GM23338 (cell line): ENCODE measurements around the gene ALDH1A2. TPM values are rescaled to one million over a fixed set of nuclear protein-coding genes. Genes with fewer than 3 reads are reported as not detected.

Source experiments
- ATAC-seq: fragments of 200-7000 bp; cut with Tn5 transposase; 3 replicates; pipeline ENCODE4 v1.9.1; 2020
- DNase-seq: peaks from one replicate; pipeline ENCODE4 v3.0.0-alpha.2; 2015; ENCODE audit warnings: low spot score
- H2AFZ ChIP-seq: fragments of 200-600 bp; sonication (generic); 2 replicates; pipeline ENCODE4 v1.8.0; 2016; ENCODE audit warnings: antibody characterized with exemption, mild to moderate bottlenecking, moderate library complexity
- H3F3A ChIP-seq: fragments of 200-600 bp; sonication (generic); replicated peaks from 2 replicates; pipeline ENCODE4 v1.8.0; 2017; ENCODE audit warnings: antibody characterized with exemption, mixed run types, low read depth
- H3K27ac ChIP-seq: fragments of 200-600 bp; sonication (generic); 2 replicates; pipeline ENCODE4 v1.6.1; 2016; ENCODE audit warnings: low read depth
- H3K27me3 ChIP-seq: fragments of 200-600 bp; sonication (generic); 2 replicates; pipeline ENCODE4 v1.8.0; 2016; ENCODE audit warnings: mild to moderate bottlenecking, mixed run types, moderate library complexity; ENCODE audit not compliant: insufficient read depth
- H3K36me3 ChIP-seq: fragments of 200-600 bp; sonication (generic); 2 replicates; pipeline ENCODE4 v1.8.0; 2016; ENCODE audit warnings: mild to moderate bottlenecking; ENCODE audit not compliant: insufficient read depth
- H3K4me1 ChIP-seq: fragments of 200-600 bp; sonication (generic); 2 replicates; pipeline ENCODE4 v1.8.0; 2016; ENCODE audit warnings: mild to moderate bottlenecking, moderate library complexity; ENCODE audit not compliant: insufficient read depth
- H3K4me2 ChIP-seq: fragments of 200-600 bp; sonication (generic); 2 replicates; pipeline ENCODE4 v1.7.1; 2017; ENCODE audit warnings: mixed run types
- H3K4me3 ChIP-seq: fragments of 200-600 bp; sonication (generic); 2 replicates; pipeline ENCODE4 v1.6.1; 2016; ENCODE audit warnings: mixed run types
- H3K79me2 ChIP-seq: fragments of 200-600 bp; sonication (generic); replicated peaks from 2 replicates; pipeline ENCODE4 v1.8.0; 2017; ENCODE audit warnings: mild to moderate bottlenecking; ENCODE audit not compliant: insufficient read depth
- H3K9me2 ChIP-seq: fragments of 200-600 bp; sonication (generic); 2 replicates; pipeline ENCODE4 v1.8.0; 2017; ENCODE audit not compliant: insufficient read depth
- H4K20me1 ChIP-seq: fragments of 200-600 bp; sonication (generic); replicated peaks from 2 replicates; pipeline ENCODE4 v1.8.0; 2017; ENCODE audit warnings: mild to moderate bottlenecking; ENCODE audit not compliant: insufficient read depth
- H3K27ac Mint-ChIP-seq: 2 replicates; pipeline ENCODE4 v1.8.0; 2020; ENCODE audit warnings: inconsistent platforms, mild to moderate bottlenecking, moderate library complexity, mixed read lengths
- H3K27me3 Mint-ChIP-seq: 3 replicates; pipeline ENCODE4 v1.8.0; 2022; ENCODE audit warnings: low read depth, mild to moderate bottlenecking, moderate library complexity, mixed read lengths, inconsistent platforms; ENCODE audit not compliant: insufficient read depth, poor library complexity
- H3K36me3 Mint-ChIP-seq: 3 replicates; pipeline ENCODE4 v1.8.0; 2021; ENCODE audit warnings: low read depth, mild to moderate bottlenecking, inconsistent platforms, moderate library complexity, mixed read lengths
- H3K4me1 Mint-ChIP-seq: 3 replicates; pipeline ENCODE4 v1.8.0; 2020; ENCODE audit warnings: mild to moderate bottlenecking, inconsistent platforms, mixed read lengths
- H3K4me3 Mint-ChIP-seq: 3 replicates; pipeline ENCODE4 v1.8.0; 2021; ENCODE audit warnings: moderate library complexity, mild to moderate bottlenecking, inconsistent platforms, mixed read lengths
- H3K9me3 Mint-ChIP-seq: 3 replicates; pipeline ENCODE4 v1.8.0; 2020; ENCODE audit warnings: moderate library complexity, mild to moderate bottlenecking, inconsistent platforms, mixed read lengths
- CREB1 ChIP-seq: fragments of 250-450 bp; sonication (Bioruptor Pico); IDR thresholded peaks from 2 replicates; pipeline ENCODE4 v1.5.0; 2020; ENCODE audit warnings: low read depth, mild to moderate bottlenecking, moderate library complexity
- CTCF ChIP-seq, 2 experiments: fragments of 200-600 bp in 1 of 2; sonication (generic) in 1 of 2; conservative IDR thresholded peaks; 2 replicates each; pipeline versions ENCODE4 v1.5.1 to v1.6.1; 2016 to 2017; ENCODE audit warnings: antibody characterized with exemption in 2 of 2, low read depth in 2 of 2, mild to moderate bottlenecking in 2 of 2, moderate library complexity in 1 of 2
- ETS1 ChIP-seq: IDR thresholded peaks from 2 replicates; pipeline ENCODE4 v1.6.1; 2016; ENCODE audit warnings: antibody characterized with exemption
- EZH2 ChIP-seq: fragments of 200-600 bp; sonication (generic); IDR thresholded peaks from one replicate; pipeline ENCODE4 v1.8.0; 2017; ENCODE audit warnings: antibody characterized with exemption, mild to moderate bottlenecking, low read depth; ENCODE audit not compliant: unreplicated experiment
- JUNB ChIP-seq: IDR thresholded peaks from one replicate; pipeline ENCODE4 v1.6.1; 2016; ENCODE audit warnings: antibody characterized with exemption; ENCODE audit not compliant: unreplicated experiment
- POLR2AphosphoS5 ChIP-seq: IDR thresholded peaks from 2 replicates; pipeline ENCODE4 v1.6.1; 2016; ENCODE audit warnings: antibody characterized with exemption, low read depth
- STAT1 ChIP-seq: IDR thresholded peaks from one replicate; pipeline ENCODE4 v1.6.1; 2016; ENCODE audit warnings: antibody characterized with exemption; ENCODE audit not compliant: unreplicated experiment
- ZNF114 ChIP-seq: fragments of 250-450 bp; sonication (Bioruptor Pico); IDR thresholded peaks from 2 replicates; pipeline ENCODE4 v1.5.0; 2020; ENCODE audit warnings: mild to moderate bottlenecking, moderate library complexity
- ZNF331 ChIP-seq: fragments of 250-450 bp; sonication (Bioruptor Pico); IDR thresholded peaks from 2 replicates; pipeline ENCODE4 v1.5.0; 2020; ENCODE audit warnings: low read depth, mild to moderate bottlenecking, moderate library complexity
- ZNF462 ChIP-seq: fragments of 250-450 bp; sonication (Bioruptor Pico); IDR thresholded peaks from 2 replicates; pipeline ENCODE4 v1.5.0; 2020; ENCODE audit warnings: mild to moderate bottlenecking, moderate library complexity
- polyA plus RNA-seq: library from polyadenylated mRNA; unstranded; fragments of >200 nt; fragmentation: Nextera tagmentation; extraction: Ambion mirVana; gene quantifications from 2 replicates; pipeline ENCODE4 v1.2.1, GENCODE V29; 2016
- total RNA-seq: library from RNA; depleted of rRNA; stranded (reverse); fragments of >200 nt; shearing (Covaris generic); gene quantifications from 2 replicates; pipeline ENCODE4 v1.2.3, GENCODE V29; 2014
- TF ChIP-seq, protein P1 (sequence below): IDR thresholded peaks from one replicate; pipeline ENCODE4 v1.6.1; 2018; ENCODE audit warnings: antibody characterized with exemption; ENCODE audit not compliant: unreplicated experiment

The ALDH1A2 gene
- total and polyA plus RNA-seq, 2 experiments from 2014 or later, result 0.80 TPM; not detected in 1

- H3K4me3 ChIP-seq, result no peak overlapping the region
- H4K20me1 ChIP-seq, result no peaks in the 10 kb centered on the region
- no peaks in the 10 kb centered on the region for H3K79me2 ChIP-seq
- H3K4me1 ChIP-seq, result no peaks in the 10 kb centered on the region
- ATAC-seq (no peak), DNase-seq (no peak)
- Mint-ChIP-seq H3K27ac (no peak overlapping the region), H3K27me3 (no peaks in the 10 kb centered on the region), H3K9me3 (no peaks in the 10 kb centered on the region; the same call in 2 of the 3 replicates), H3K36me3 (no peaks in the 10 kb centered on the region), H3K4me1 (no peaks in the 10 kb centered on the region), H3K4me3 (no peak overlapping the region)
- no peak overlapping the region for H3K4me2 ChIP-seq
- H3K27me3 ChIP-seq, result no peaks in the 10 kb centered on the region
- no peaks in the 10 kb centered on the region for H3K36me3 ChIP-seq
- no peak for TF ChIP-seq JUNB
- no peak for TF ChIP-seq CTCF (conservative IDR thresholded peaks at IDR 0.05; ENCODE audit: low read depth in 2 of 2)
- TF ChIP-seq POLR2AphosphoS5, result no peak
- no peak for TF ChIP-seq ZNF114 (CRISPR knock-in tag)
- no peak for TF ChIP-seq STAT1
- TF ChIP-seq ETS1, result no peak
- no peak for TF ChIP-seq EZH2
- TF ChIP-seq CREB1, result no peak
- TF ChIP-seq ZNF462, result no peak
- TF ChIP-seq, protein P1, sequence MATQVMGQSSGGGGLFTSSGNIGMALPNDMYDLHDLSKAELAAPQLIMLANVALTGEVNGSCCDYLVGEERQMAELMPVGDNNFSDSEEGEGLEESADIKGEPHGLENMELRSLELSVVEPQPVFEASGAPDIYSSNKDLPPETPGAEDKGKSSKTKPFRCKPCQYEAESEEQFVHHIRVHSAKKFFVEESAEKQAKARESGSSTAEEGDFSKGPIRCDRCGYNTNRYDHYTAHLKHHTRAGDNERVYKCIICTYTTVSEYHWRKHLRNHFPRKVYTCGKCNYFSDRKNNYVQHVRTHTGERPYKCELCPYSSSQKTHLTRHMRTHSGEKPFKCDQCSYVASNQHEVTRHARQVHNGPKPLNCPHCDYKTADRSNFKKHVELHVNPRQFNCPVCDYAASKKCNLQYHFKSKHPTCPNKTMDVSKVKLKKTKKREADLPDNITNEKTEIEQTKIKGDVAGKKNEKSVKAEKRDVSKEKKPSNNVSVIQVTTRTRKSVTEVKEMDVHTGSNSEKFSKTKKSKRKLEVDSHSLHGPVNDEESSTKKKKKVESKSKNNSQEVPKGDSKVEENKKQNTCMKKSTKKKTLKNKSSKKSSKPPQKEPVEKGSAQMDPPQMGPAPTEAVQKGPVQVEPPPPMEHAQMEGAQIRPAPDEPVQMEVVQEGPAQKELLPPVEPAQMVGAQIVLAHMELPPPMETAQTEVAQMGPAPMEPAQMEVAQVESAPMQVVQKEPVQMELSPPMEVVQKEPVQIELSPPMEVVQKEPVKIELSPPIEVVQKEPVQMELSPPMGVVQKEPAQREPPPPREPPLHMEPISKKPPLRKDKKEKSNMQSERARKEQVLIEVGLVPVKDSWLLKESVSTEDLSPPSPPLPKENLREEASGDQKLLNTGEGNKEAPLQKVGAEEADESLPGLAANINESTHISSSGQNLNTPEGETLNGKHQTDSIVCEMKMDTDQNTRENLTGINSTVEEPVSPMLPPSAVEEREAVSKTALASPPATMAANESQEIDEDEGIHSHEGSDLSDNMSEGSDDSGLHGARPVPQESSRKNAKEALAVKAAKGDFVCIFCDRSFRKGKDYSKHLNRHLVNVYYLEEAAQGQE, result no peak
- TF ChIP-seq ZNF331 (CRISPR knock-in tag), result no peak
- no peaks in the 10 kb centered on the region for H3K9me2 ChIP-seq
- H3K27ac ChIP-seq, result no peak overlapping the region
- no peak overlapping the region for H2AFZ ChIP-seq
- no peaks in the 10 kb centered on the region for H3F3A ChIP-seq
These were observed 103.6 kb downstream of the ALDH1A2 start for GRCh38 chr15:57961919-57962318.
